Vagina (tissue), 2 donors: ENCODE data around the gene HSPBP1. TPM values are rescaled to one million over a fixed set of nuclear protein-coding genes. Genes with fewer than 3 reads are reported as not detected.

Source experiments
- DNase-seq, 2 donors: peaks; one replicate each; pipeline ENCODE4 v3.0.0-alpha.2; 2017; ENCODE audit errors: extremely low spot score in 2 of 2
- H3K27ac ChIP-seq: fragments of 200-600 bp; sonication (generic); one replicate; pipeline ENCODE4 v1.5.1; 2019
- H3K27me3 ChIP-seq: fragments of 200-600 bp; sonication (generic); one replicate; pipeline ENCODE4 v1.5.1; 2019
- H3K36me3 ChIP-seq, 2 donors: fragments of 200-600 bp; sonication (generic); one replicate each; pipeline ENCODE4 v1.5.1; 2017 to 2019
- H3K4me1 ChIP-seq: fragments of 200-600 bp; sonication (generic); one replicate; pipeline ENCODE4 v1.5.1; 2019
- H3K4me3 ChIP-seq, 2 donors: fragments of 200-600 bp; sonication (generic); 1 replicate in 1 of 2; 2 replicates in 1 of 2; pipeline ENCODE4 v1.5.1; 2016 to 2019
- H3K9me3 ChIP-seq: fragments of 200-600 bp; sonication (generic); one replicate; pipeline ENCODE4 v1.5.1; 2019
- CTCF ChIP-seq, 3 experiments: fragments of 450-650 bp in 2 of 3; fragments of 200-600 bp in 1 of 3; sonication (generic) in 1 of 3; IDR thresholded peaks; one replicate each; pipeline ENCODE4 v1.5.1; 2017 to 2019; ENCODE audit warnings: antibody characterized with exemption in 3 of 3, mild to moderate bottlenecking in 2 of 3, moderate library complexity in 2 of 3
- POLR2A ChIP-seq, 2 donors: fragments of 450-650 bp; IDR thresholded peaks; one replicate each; pipeline ENCODE4 v1.6.1; 2017; ENCODE audit warnings: antibody characterized with exemption in 2 of 2, mild to moderate bottlenecking in 2 of 2, moderate library complexity in 2 of 2
- POLR2AphosphoS5 ChIP-seq, 2 donors: sonication (generic); formaldehyde crosslinking; IDR thresholded peaks; one replicate each; pipeline ENCODE4 v1.9.0; 2017; ENCODE audit warnings: antibody characterized with exemption in 2 of 2, mild to moderate bottlenecking in 2 of 2, low read depth in 1 of 2; ENCODE audit not compliant: insufficient read depth in 1 of 2
- intact Hi-C: fragments of 100-400 bp; cut with DNase I; formaldehyde crosslinking; loops from one replicate; pipeline ENCODE4 v1.15.1; 2023
- total RNA-seq: library from RNA; depleted of rRNA; stranded (reverse); fragments of >200 nt; gene quantifications from one replicate; pipeline ENCODE4 v1.2.3, GENCODE V29; 2016

Gene HSPBP1
- total RNA-seq, 1 donor from 2014 or later, result 29.5 TPM

- no peak overlapping the region for H3K4me3 ChIP-seq
- no peaks in the 10 kb centered on the region for H3K9me3 ChIP-seq
- no peak for DNase-seq
- no peak overlapping the region for H3K27ac ChIP-seq
- no peak for TF ChIP-seq CTCF (IDR thresholded peaks at IDR 0.05)
- TF ChIP-seq POLR2AphosphoS5 (IDR thresholded peaks at IDR 0.05; ENCODE audit: insufficient read depth in 1 of 2, low read depth in 1 of 2), result no peak
- TF ChIP-seq POLR2A (IDR thresholded peaks at IDR 0.05), result no peak
- peaks cover 21% of the 10 kb centered on the region for H3K4me1 ChIP-seq
- no peaks in the 10 kb centered on the region for H3K27me3 ChIP-seq
- peaks cover 0 to 55% of the 10 kb centered on the region in 2 donors for H3K36me3 ChIP-seq
- intact Hi-C loops, result no loop called here
Measured at GRCh38 chr19:55275851-55276719, 3.8 kb downstream of the HSPBP1 start.

- Histone ChIP-seq H3K27ac (no peak overlapping the region), H3K27me3 (no peaks in the 10 kb centered on the region), H3K4me3 (no peak overlapping the region), H3K36me3 (peaks cover 0 to 55% of the 10 kb centered on the region in 2 donors), H3K9me3 (no peaks in the 10 kb centered on the region), H3K4me1 (peaks cover 6% of the 10 kb centered on the region)
- no peak for DNase-seq
- intact Hi-C loops, result no loop called here
- TF ChIP-seq POLR2AphosphoS5 (IDR thresholded peaks at IDR 0.05; ENCODE audit: insufficient read depth in 1 of 2, low read depth in 1 of 2), result no peak
- TF ChIP-seq CTCF (IDR thresholded peaks at IDR 0.05), result no peak
- no peak for TF ChIP-seq POLR2A (IDR thresholded peaks at IDR 0.05)
Measured at GRCh38 chr19:55273978-55274707, 5.8 kb downstream of the HSPBP1 start.

- TF ChIP-seq POLR2AphosphoS5 (IDR thresholded peaks at IDR 0.05; ENCODE audit: insufficient read depth in 1 of 2, low read depth in 1 of 2), result no peak
- no peak for TF ChIP-seq POLR2A (IDR thresholded peaks at IDR 0.05)
- TF ChIP-seq CTCF (IDR thresholded peaks at IDR 0.05), result no peak
- Histone ChIP-seq H3K4me1 (no peaks in the 10 kb centered on the region), H3K27me3 (no peaks in the 10 kb centered on the region), H3K4me3 (no peak overlapping the region), H3K9me3 (no peaks in the 10 kb centered on the region), H3K27ac (no peak overlapping the region), H3K36me3 (peaks cover 0 to 50% of the 10 kb centered on the region in 2 donors)
- DNase-seq, result no peak
- intact Hi-C loops, result no loop called here
Measured at GRCh38 chr19:55272142-55272541, 7.8 kb downstream of the HSPBP1 start.

- no peak for DNase-seq
- H3K9me3 ChIP-seq, result no peaks in the 10 kb centered on the region
- no peaks in the 10 kb centered on the region for H3K27me3 ChIP-seq
- no peak overlapping the region for H3K27ac ChIP-seq
- intact Hi-C loops, result no loop called here
- H3K36me3 ChIP-seq, result peaks cover 0 to 42% of the 10 kb centered on the region in 2 donors
- no peaks in the 10 kb centered on the region for H3K4me1 ChIP-seq
- H3K4me3 ChIP-seq, result no peak overlapping the region
- no peak for TF ChIP-seq POLR2AphosphoS5 (IDR thresholded peaks at IDR 0.05; ENCODE audit: insufficient read depth in 1 of 2, low read depth in 1 of 2)
- TF ChIP-seq POLR2A (IDR thresholded peaks at IDR 0.05), result no peak
- TF ChIP-seq CTCF (IDR thresholded peaks at IDR 0.05), result no peak
Measured at GRCh38 chr19:55270172-55270942, 9.6 kb downstream of the HSPBP1 start.
